GM21526 (cell line): ENCODE measurements around the gene OTULIN.

Experiments
- ATAC-seq: cut with Tn5 transposase; IDR thresholded peaks from one replicate; pipeline ENCODE4 v1.9.1; 2021; ENCODE audit warnings: moderate library complexity; ENCODE audit not compliant: unreplicated experiment, low FRiP score

OTULIN gene

DNA sequence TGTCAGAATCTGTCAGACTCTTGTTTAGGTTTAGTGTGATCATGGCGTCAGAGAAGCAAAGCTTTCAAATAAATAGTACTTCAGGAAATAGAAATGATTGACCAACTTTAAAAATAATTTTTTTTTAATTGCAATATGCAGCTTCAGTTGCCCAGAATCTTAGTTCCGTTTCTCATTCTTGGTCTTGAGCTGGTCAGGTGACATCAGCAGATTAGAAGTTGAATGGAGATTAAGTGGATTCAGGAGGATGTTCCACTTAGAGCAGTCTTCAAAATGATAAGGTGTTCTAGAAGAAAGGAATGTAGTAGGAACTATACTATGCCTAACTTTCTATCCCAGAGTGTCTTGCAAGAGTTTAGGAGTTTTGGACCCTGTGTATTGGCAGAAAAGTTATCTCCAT lies 30.6 kb downstream of the OTULIN start:
- no peak for ATAC-seq

GRCh38 chr5:14696057-14696456 lies 31.5 kb downstream of the OTULIN start:
- no peak for ATAC-seq

- no peak for ATAC-seq
These were observed 32.3 kb downstream of the OTULIN start for GRCh38 chr5:14696851-14697250.

DNA sequence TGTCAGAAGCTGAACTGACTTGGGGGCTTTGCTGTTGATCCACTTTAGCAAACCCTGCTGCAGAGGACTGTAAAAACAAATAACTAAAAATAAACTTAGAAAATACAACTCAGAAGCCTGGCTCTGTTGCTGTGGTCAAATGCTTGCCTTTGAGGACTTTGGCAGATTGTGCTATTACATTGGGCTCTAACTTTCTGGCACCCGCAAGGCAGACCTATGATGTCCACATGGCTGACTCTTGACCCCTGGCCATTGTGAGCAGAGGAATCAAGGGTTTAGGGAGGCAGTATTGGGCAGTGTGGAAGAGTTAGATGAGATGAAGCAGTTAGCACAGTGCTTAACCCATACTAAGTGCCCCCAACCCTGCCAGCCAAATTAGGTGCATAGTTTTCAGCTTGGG lies 34.0 kb downstream of the OTULIN start:
- no peak for ATAC-seq

GRCh38 chr5:14699159-14699558 lies 34.6 kb downstream of the OTULIN start:
- ATAC-seq = no peak

DNA sequence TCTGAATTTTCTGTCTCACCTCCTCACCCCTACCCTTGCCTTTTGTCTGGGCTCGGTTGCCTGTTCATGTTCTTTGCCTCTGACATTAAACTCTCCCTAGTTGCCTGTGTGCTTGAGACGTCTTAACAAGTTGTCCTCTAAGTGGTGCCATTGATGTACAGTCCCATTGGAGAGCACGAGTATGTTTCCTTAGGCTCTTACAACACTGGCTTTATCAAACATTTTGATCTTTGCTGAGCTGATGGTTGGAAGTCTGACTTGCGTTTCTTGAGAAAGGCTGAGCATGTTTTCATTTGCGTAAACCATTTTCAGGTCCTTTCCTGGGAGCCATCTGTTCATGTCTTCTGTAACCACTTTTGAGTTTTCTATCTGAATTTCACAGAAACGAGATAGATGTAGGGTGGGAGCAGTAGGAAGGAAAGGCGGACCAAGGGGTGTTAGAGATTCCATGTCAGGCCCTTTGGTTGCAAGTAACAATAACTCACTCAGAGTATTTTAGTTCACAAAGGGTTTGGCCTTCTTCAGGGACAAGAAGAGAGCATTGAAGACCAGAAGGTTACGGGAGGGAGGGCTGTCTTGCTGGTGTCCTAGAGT lies 35.4 kb downstream of the OTULIN start:
- no peak for ATAC-seq

GRCh38 chr5:14700478-14701436 lies 36.2 kb downstream of the OTULIN start:
- ATAC-seq = no peak

- ATAC-seq = no peak
These were observed 37.0 kb downstream of the OTULIN start for GRCh38 chr5:14701556-14701955.

DNA sequence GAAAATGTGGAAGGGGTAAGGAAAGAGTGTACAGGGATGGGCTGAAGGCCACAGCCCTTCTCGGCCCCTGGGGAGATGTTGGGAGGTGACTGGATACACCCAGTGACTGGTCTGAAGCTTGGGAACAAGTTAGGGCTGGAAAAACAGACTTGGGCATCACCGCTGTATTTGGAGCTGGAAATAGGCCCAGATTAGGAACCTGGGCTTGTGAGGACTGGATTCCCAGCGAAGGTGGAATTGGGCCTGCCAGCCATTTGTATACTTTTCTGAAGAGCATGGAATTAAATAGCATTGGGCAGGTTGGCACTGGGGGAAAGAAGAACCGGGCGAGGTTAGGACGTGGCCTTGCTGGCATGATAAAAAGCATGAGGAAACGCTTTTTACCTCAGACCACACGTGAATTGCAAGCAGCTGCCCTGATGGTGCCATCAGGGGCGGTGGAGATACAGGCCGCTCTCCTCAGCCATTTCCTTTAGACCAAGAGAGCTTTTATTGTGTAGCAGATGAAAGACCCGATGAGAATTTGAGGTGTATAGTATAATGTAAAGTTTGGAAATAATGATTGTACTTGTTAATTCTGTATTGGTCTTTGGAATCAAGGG lies 37.8 kb downstream of the OTULIN start:
- ATAC-seq = no peak

DNA sequence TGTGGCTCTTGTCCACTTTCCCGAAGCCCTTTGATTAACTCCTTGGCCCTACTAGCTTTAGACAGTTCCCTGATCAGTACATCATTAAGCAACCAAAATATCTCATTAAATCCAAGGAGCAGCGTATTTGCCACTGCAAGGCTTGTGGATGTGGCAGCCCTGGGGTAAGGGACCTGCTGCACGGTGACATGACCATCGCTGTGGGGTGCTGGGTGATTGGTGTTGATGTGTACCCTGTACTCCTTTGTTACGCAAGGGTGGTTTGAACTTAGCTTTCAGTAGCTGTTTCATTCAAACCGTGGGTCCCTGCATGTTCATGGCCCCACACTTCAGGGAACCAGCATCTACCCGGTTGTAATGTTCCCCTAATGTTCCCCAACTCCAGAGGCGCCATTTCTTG lies 41.0 kb downstream of the OTULIN start:
- ATAC-seq = no peak

DNA sequence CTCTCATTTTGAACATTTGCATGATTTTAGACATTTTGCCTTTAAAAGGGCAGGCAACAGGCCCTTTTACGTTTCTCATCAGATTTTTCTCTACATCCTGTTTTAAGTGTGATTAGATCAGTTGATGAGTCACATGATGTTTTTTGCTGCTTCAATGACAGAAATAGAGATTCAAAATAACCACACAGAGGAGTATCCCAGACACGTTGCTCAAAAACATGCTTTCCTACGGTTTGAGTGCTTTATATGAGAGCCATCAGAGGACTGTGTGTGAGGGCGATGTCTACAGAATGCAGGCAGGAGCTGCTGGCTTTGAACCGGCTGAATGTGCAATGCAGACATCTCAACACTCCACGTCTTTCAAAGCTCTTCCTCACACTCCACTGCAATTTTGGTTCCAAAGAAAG lies 42.1 kb downstream of the OTULIN start:
- ATAC-seq = no peak

GRCh38 chr5:14707811-14708390 lies 43.4 kb downstream of the OTULIN start:
- ATAC-seq = no peak

- no peak for ATAC-seq
These were observed 44.0 kb downstream of the OTULIN start for GRCh38 chr5:14708551-14708950.

GRCh38 chr5:14710313-14710994 lies 45.9 kb downstream of the OTULIN start:
- ATAC-seq = no peak

DNA sequence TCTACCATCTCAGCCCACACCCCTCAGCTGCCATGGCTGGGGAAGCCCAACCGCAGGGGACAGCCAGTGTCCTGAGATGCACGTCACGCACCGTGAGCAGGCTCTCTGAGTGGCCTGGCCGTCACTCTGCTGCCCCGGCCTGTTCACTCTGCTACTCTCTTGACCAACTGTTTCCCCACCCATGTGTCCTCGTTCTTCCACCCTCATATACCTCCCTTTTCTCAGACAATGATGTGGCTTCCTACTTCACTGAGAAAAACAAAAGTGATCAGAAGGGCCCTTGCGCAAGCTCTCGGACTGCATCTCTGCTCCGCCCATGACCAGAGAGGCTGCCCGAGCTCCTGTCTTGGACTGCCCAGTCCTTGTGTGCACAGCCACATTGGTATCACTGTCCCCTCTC lies 47.6 kb downstream of the OTULIN start:
- ATAC-seq = no peak

DNA sequence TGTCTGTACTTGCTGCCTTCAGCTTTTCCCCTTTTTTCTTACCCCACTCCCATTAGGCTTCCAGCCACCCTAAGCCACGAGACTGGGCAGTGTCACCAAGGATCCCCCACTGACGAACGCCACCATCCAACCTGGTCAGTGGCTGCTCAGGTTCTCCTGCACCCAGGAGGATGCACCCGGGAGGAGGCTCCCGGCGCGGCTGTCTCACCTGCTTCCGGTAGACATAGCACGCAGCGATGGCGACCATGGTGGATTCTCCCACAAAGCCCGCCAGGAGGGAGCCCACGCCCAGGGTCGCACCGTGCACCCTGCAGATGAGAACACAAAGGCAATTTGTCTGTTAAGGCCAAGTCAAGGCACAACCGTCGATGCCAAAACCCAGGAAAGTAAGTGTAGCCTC lies 48.1 kb downstream of the OTULIN start:
- ATAC-seq = no peak

GRCh38 chr5:14713476-14714390 lies 49.2 kb downstream of the OTULIN start:
- ATAC-seq = no peak

DNA sequence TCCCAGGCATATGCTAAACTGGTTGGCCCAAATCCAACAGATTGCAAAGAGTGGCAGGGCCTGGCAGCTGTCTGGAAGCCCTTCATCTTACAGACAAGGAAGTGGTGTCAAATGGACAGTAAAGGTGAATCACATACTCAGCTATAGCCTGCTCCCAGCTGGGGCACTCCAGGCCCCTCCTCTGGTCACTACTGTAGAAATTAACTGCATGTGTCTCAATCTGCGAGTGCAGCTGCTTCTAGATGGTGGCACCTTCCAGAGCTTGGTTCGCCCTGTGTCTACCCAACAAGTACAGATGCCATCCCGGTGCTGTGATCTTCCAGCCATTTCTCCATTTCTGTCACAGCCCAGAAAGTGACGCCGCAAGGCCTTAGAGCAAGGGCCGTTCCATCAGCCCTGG lies 50.2 kb downstream of the OTULIN start:
- no peak for ATAC-seq

- ATAC-seq = no peak
These were observed 51.0 kb downstream of the OTULIN start for GRCh38 chr5:14715481-14715880.
